Stimulated activated naive CD8-positive, alpha-beta T cell treated with anti-CD3 and anti-CD28 coated beads, Interleukin-15, Interleukin-2, amounts not matched to agents 100 ng/mL and 50 ng/mL, for 24 hours (primary cell): Measurements from ENCODE around the gene NFATC2IP.

Experiments
- H3K27ac Mint-ChIP-seq: one replicate; pipeline ENCODE4 v1.8.0; 2021; ENCODE audit warnings: mild to moderate bottlenecking, mixed read lengths
- H3K27me3 Mint-ChIP-seq: one replicate; pipeline ENCODE4 v1.8.0; 2021; ENCODE audit warnings: mixed read lengths
- H3K36me3 Mint-ChIP-seq: one replicate; pipeline ENCODE4 v1.8.0; 2021; ENCODE audit warnings: low read depth, mixed read lengths
- H3K4me1 Mint-ChIP-seq: one replicate; pipeline ENCODE4 v1.8.0; 2021; ENCODE audit warnings: low read depth, mixed read lengths
- H3K4me3 Mint-ChIP-seq: one replicate; pipeline ENCODE4 v1.8.0; 2021; ENCODE audit warnings: mild to moderate bottlenecking, mixed read lengths
- H3K9me3 Mint-ChIP-seq: one replicate; pipeline ENCODE4 v1.8.0; 2021; ENCODE audit warnings: mixed read lengths

The NFATC2IP gene

DNA sequence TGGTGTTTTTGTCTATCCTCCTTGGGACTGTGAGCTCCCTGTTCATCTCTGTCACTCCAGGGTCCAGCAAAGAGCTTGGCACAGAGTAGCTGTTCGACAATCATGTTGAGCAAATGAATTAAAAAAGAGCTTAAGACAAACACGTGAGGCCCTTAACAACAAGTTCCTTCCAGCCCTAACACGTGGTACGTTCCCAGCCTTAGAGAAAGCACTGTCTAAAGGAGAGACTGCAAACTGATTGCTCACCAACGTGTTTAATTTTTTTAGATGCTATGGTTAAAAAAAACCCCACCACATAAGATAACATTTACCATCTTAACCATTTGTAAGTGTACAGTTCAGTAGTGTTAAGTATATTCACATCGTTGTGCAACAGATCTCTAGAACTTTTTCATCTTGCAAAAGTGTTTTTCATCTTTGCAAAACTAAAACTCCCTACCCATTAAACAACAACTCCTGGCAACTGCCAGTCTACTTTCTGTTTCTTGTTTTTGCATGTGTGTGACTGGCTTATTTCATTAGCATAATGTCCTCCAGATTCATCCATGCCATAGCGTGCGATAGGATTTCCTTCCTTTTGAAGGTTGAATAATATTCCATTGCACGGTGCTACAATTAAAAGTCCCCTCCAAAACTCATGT lies 62.3 kb downstream of the NFATC2IP start:
- no peaks in the 10 kb centered on the region for H3K36me3 Mint-ChIP-seq
- H3K4me3 Mint-ChIP-seq, result peak overlapping the region; percentile 12
- no peaks in the 10 kb centered on the region for H3K27me3 Mint-ChIP-seq
- no peaks in the 10 kb centered on the region for H3K9me3 Mint-ChIP-seq
- H3K27ac Mint-ChIP-seq, result peak overlapping the region; percentile 90
- peaks cover 59% of the 10 kb centered on the region for H3K4me1 Mint-ChIP-seq

DNA sequence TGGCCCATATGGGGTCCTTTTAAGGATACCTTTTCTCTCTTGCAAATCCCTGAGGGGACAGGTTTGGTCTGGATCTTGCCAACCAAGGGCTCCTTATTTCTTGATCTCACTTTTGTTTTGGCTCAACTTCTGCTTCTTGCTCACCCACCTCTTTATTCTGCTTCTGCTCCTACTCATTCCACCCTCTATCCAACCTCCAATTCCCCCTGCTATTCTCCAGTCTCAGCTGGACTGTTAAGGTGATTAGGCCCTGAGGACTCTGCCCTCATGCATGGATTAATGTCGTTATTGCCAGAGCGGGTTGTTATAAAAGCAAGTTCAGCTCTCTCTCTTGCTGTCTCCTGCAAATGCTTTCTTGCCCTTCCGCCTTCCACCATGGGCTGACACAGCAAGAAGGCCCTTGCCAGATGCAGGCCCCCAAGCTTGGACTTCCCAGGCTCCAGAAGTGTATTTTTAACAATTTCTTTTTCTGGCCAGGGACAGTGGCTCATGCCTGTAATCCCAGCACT lies 63.9 kb downstream of the NFATC2IP start:
- H3K9me3 Mint-ChIP-seq, result no peaks in the 10 kb centered on the region
- no peak overlapping the region for H3K4me3 Mint-ChIP-seq
- no peaks in the 10 kb centered on the region for H3K27me3 Mint-ChIP-seq
- peak overlapping the region; percentile 23 for H3K27ac Mint-ChIP-seq
- no peaks in the 10 kb centered on the region for H3K36me3 Mint-ChIP-seq
- H3K4me1 Mint-ChIP-seq, result peaks cover 56% of the 10 kb centered on the region
